ENCODE results near the gene FILIP1.

- no peak for TF ChIP-seq CTCF (IDR thresholded peaks at IDR 0.05; ENCODE audit: low read depth, low read length)
- no peak for TF ChIP-seq EZH2phosphoT487 (IDR thresholded peaks at IDR 0.05; ENCODE audit: low read depth)
These were observed at the start of gene FILIP1 for GRCh38 chr6:75493400-75494064.

Measured in OCI-LY3 (cell line).